Testis (tissue), 3 donors: ENCODE results near the gene GPAT2. TPM values are rescaled to one million over a fixed set of nuclear protein-coding genes. Genes with fewer than 3 reads are reported as not detected.
"Not testable (repeated sequence)": the region's sequence is repeated elsewhere in the genome, so short reads cannot be mapped to it uniquely, and the experiment has no call there.

Experiments
- DNase-seq: peaks from one replicate; pipeline ENCODE4 v3.0.0-alpha.2; 2019
- H3K27ac ChIP-seq, 2 donors: fragments of 200-600 bp; sonication (generic); one replicate each; pipeline ENCODE4 v1.5.1; 2019
- H3K27me3 ChIP-seq: fragments of 200-600 bp; sonication (generic); one replicate; pipeline ENCODE4 v1.5.1; 2019
- H3K36me3 ChIP-seq: fragments of 200-600 bp; sonication (generic); one replicate; pipeline ENCODE4 v1.5.1; 2017; ENCODE audit warnings: low read depth; ENCODE audit errors: missing control alignments
- H3K4me1 ChIP-seq: fragments of 200-600 bp; sonication (generic); one replicate; pipeline ENCODE4 v1.5.1; 2019
- H3K4me3 ChIP-seq, 2 donors: fragments of 200-600 bp; sonication (generic); one replicate each; pipeline ENCODE4 v1.5.1; 2017 to 2019
- H3K9me3 ChIP-seq: fragments of 200-600 bp; sonication (generic); one replicate; pipeline ENCODE4 v1.5.1; 2017
- WGBS, 2 donors: methylation state at CpG; one replicate each; pipeline ENCODE4 v1.1.5; 2018; 5-methylcytosine and 5-hydroxymethylcytosine counted together
- intact Hi-C: fragments of 100-400 bp; cut with DNase I; formaldehyde crosslinking; loops from one replicate; pipeline ENCODE4 v1.15.1; 2023; ENCODE audit warnings: low total_unique reads
- polyA plus RNA-seq: library from polyadenylated mRNA; stranded (reverse); fragments of 350-450 nt; fragmentation: Illumina TruSeq; extraction: RNeasy Lipid Tissue Mini Kit (QIAGEN cat#74804); gene quantifications from one replicate; pipeline ENCODE4 v1.2.3, GENCODE V29; 2014; ENCODE audit warnings: low read depth, low replicate concordance; ENCODE audit not compliant: insufficient read depth
- total RNA-seq, 2 donors: library from RNA; depleted of rRNA; stranded (reverse); fragments of >200 nt; gene quantifications; one replicate each; pipeline ENCODE4 v1.2.3, GENCODE V29; 2016

GPAT2 gene
- total and polyA plus RNA-seq, 3 donors from 2014 or later = 20.5 to 38.9 (median 23.5) TPM

- WGBS, 2 donors = 69 to 82% methylated on average over 4 to 11 of the region's 12 CpGs
- not testable (repeated sequence) for H3K4me3 ChIP-seq, H3K36me3 ChIP-seq, H3K27ac ChIP-seq, H3K9me3 ChIP-seq, H3K27me3 ChIP-seq, H3K4me1 ChIP-seq
- intact Hi-C loops = loop anchor here (10.0 kb wide), 1 partner anchor 1631 kb away; no protein-coding TSS in a partner anchor
- DNase-seq = peak; percentile 36
These were observed 28.6 kb upstream of the GPAT2 start for GRCh38 chr2:96063116-96063899.

DNA sequence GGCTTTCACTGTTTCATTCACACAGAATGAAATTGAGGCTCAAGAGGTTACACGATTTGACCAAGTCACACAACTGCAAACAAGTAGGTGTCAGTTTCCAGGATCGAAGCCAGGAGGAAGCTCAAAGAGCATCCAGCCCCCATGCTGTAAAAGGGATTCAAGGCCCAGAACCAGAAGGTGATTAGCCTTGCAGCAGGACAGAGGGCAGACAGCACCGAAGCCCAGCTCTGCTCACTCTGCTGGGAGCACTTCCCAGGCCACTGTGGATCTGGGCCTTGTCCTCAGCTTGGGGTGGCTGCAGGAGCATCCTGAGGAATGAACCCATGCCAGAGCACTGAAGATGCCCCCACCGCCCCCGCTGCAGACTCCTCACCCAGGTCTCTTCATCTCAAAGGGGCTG, 27.8 kb upstream of the GPAT2 start:
- 88 to 91% methylated on average over 3 of the region's 5 CpGs for WGBS, 2 donors
- not testable (repeated sequence) for H3K9me3 ChIP-seq, H3K4me3 ChIP-seq, H3K36me3 ChIP-seq, H3K4me1 ChIP-seq, H3K27me3 ChIP-seq, H3K27ac ChIP-seq, DNase-seq
- intact Hi-C loops = loop anchor here (10.0 kb wide), 1 partner anchor 1632 kb away; no protein-coding TSS in a partner anchor

GRCh38 chr2:96061901-96062300, 27.2 kb upstream of the GPAT2 start:
- not testable (repeated sequence) for DNase-seq, H3K36me3 ChIP-seq, H3K4me1 ChIP-seq, H3K27me3 ChIP-seq, H3K27ac ChIP-seq, H3K9me3 ChIP-seq, H3K4me3 ChIP-seq
- 83 to 95% methylated on average over 9 of the region's 9 CpGs for WGBS, 2 donors
- intact Hi-C loops = loop anchor here (10.0 kb wide), 1 partner anchor 1633 kb away; no protein-coding TSS in a partner anchor

- not testable (repeated sequence) for H3K4me1 ChIP-seq, H3K9me3 ChIP-seq, H3K27ac ChIP-seq, H3K36me3 ChIP-seq, DNase-seq, H3K27me3 ChIP-seq, H3K4me3 ChIP-seq
- 86 to 89% methylated on average over 6 to 8 of the region's 8 CpGs for WGBS, 2 donors
- intact Hi-C loops = loop anchor here (10.0 kb wide), 1 partner anchor 1633 kb away; no protein-coding TSS in a partner anchor
These were observed 26.6 kb upstream of the GPAT2 start for GRCh38 chr2:96061197-96061817.

- WGBS, 2 donors = 75 to 87% methylated on average over 3 to 7 of the region's 10 CpGs
- not testable (repeated sequence) for H3K27me3 ChIP-seq, H3K4me3 ChIP-seq, H3K27ac ChIP-seq, H3K4me1 ChIP-seq, H3K36me3 ChIP-seq, H3K9me3 ChIP-seq, DNase-seq
- intact Hi-C loops = loop anchor here (10.0 kb wide), 1 partner anchor 1634 kb away; no protein-coding TSS in a partner anchor
These were observed 25.6 kb upstream of the GPAT2 start for GRCh38 chr2:96060325-96060724.

DNA sequence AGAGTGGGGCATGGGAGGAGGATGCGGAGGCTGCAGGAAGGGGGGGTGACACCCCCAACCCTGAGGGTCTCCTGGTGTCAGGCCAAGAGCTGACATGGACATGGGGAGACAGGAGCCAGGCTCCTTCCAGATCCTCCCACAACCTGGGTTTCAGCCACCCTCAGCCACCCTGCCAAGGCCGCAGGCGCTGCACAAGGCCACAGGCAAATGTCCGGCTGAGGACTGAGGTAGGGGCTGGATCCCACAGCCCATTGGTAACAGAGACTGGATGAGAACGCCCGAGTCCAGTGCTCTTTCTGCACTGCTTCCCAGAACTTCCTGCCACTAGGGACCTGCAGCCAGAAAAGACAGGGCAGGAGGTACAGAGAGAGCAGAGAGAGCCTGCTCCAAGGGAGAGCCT, 24.7 kb upstream of the GPAT2 start:
- DNase-seq, H3K4me1 ChIP-seq, H3K9me3 ChIP-seq, H3K36me3 ChIP-seq, intact Hi-C loops, H3K27ac ChIP-seq, H3K27me3 ChIP-seq, H3K4me3 ChIP-seq: not testable (repeated sequence)
- WGBS, 2 donors = 64% methylated on average over 5 of the region's 6 CpGs; no CpG with 5 or more reads in 1 of the 2 donors

DNA sequence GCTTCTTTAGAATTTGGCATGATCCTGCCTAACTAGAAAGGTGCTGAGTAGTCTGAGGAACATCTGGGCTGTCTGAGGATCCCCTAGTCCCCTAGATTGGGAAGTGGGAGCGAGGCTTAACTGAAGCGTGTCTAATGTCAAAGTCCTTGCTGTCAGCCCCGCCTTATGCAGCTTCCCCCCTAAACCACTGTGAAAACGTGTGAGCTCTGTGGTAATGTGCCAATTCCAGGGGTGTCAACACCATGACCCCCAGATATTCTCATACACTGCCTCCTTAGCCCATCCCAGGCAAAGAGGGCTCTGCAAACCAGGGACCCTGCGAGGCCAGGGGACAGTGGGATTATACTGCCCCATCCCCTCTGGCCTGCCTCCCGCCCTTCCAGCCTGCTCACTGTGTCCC, 21.1 kb upstream of the GPAT2 start:
- H3K4me3 ChIP-seq, DNase-seq, intact Hi-C loops, H3K9me3 ChIP-seq, H3K27ac ChIP-seq, H3K4me1 ChIP-seq, H3K27me3 ChIP-seq, H3K36me3 ChIP-seq: not testable (repeated sequence)
- WGBS, 2 donors = 75% methylated on average over 2 of the region's 6 CpGs; no CpG with 5 or more reads in 1 of the 2 donors

GRCh38 chr2:96054537-96054936, 19.8 kb upstream of the GPAT2 start:
- H3K4me3 ChIP-seq, H3K27me3 ChIP-seq, H3K4me1 ChIP-seq, DNase-seq, intact Hi-C loops, H3K27ac ChIP-seq, H3K9me3 ChIP-seq, H3K36me3 ChIP-seq: not testable (repeated sequence)
- 92 to 98% methylated on average over 6 of the region's 7 CpGs for WGBS, 2 donors

DNA sequence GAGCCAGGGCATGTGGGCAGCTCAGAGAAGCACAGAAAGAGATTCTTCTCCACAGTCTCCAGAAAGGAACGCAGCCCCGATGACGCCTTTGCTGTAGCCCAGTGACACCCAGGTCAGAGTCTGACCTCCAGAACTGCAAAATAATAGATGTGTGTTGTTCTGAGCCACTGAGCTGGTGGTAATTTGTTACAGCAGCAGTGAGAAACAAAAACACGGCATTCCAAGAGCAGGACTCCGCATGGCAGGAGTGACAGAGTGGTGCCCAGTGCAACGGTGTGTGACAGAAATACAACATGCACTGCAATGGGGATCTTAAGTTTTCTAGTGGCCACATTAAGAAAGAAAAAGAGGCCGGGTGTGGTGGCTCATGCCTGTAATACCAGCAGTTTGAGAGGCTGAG, 18.7 kb upstream of the GPAT2 start:
- DNase-seq, intact Hi-C loops, H3K4me3 ChIP-seq, H3K27me3 ChIP-seq, H3K9me3 ChIP-seq, H3K4me1 ChIP-seq, H3K27ac ChIP-seq, H3K36me3 ChIP-seq: not testable (repeated sequence)
- 84 to 97% methylated on average over 4 to 7 of the region's 7 CpGs for WGBS, 2 donors

DNA sequence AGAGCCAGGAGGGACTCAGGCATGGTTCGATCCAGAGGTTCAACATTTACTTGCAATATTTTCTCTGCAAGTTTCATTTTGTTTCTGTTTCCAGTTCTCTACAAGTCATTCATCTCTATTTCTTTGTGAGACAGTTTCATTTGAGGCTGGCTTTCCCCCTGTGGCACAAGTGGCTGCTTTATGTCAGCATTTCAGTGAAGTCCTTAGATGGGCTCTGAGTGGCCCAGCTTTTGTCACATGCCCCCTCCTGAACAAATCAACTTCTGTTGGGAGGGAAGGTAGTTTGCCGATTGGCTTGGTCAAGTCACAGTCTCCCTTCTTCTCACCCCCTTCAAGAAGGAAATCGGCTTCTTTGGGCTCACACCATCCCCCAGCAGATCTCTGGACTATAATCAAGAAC, 17.9 kb upstream of the GPAT2 start:
- H3K4me1 ChIP-seq, H3K9me3 ChIP-seq, H3K27ac ChIP-seq, H3K36me3 ChIP-seq, H3K4me3 ChIP-seq, intact Hi-C loops, H3K27me3 ChIP-seq, DNase-seq: not testable (repeated sequence)
- WGBS, 2 donors = 88 to 98% methylated on average over 2 to 3 of the region's 3 CpGs

DNA sequence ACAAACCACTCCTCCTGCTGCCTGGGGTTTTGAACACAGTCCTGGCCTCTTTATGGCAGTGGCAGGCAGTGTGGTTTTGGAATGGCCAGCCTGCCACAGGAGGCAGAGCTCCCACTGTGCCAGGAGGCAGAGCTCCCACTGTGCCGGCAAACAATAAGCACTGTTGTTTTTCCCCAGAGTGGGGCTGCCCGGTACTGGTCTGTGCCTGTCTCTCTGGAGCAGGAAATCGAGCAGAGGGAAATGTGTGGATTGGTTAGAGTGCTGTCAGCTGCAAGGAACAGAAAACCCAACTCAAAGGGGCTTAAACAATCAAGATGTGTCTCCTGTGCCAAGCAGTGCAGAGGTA, 15.2 kb upstream of the GPAT2 start:
- H3K9me3 ChIP-seq, H3K4me1 ChIP-seq, DNase-seq, H3K4me3 ChIP-seq, H3K27ac ChIP-seq, intact Hi-C loops, H3K36me3 ChIP-seq, H3K27me3 ChIP-seq: not testable (repeated sequence)
- no CpG with 5 or more reads among the region's 3 CpGs for WGBS, 2 donors
